C4-2B (cell line): ENCODE data around the gene CCDC110.

Experiments
- H3K27ac ChIP-seq: fragments of 450-650 bp; 2 replicates; pipeline ENCODE4 v1.5.1; 2017
- CTCF ChIP-seq: fragments of 450-650 bp; conservative IDR thresholded peaks from 2 replicates; pipeline ENCODE4 v1.5.1; 2017; ENCODE audit warnings: mild to moderate bottlenecking
- ZFX ChIP-seq: fragments of 450-650 bp; IDR thresholded peaks from 2 replicates; pipeline ENCODE4 v1.6.1; 2017

Gene CCDC110

GRCh38 chr4:185470501-185471195 lies 885 bp downstream of the CCDC110 start:
- peak overlapping the region; percentile 61 for H3K27ac ChIP-seq
- no peak for TF ChIP-seq ZFX
- TF ChIP-seq CTCF = no peak

GRCh38 chr4:185469580-185470154 lies 1.9 kb downstream of the CCDC110 start:
- no peak overlapping the region for H3K27ac ChIP-seq
- TF ChIP-seq CTCF (no peak), ZFX (no peak)

- TF ChIP-seq ZFX = no peak
- TF ChIP-seq CTCF = no peak
Measured at GRCh38 chr4:185468999-185469398, 2.5 kb downstream of the CCDC110 start.

GRCh38 chr4:185467991-185468390 lies 3.5 kb downstream of the CCDC110 start:
- TF ChIP-seq ZFX (no peak), CTCF (no peak)
- H3K27ac ChIP-seq = no peak overlapping the region

More at GRCh38 chr4:185468999-185469398, 2.5 kb downstream of the CCDC110 start:
- no peak overlapping the region for H3K27ac ChIP-seq

GRCh38 chr4:185467101-185467500 lies 4.4 kb downstream of the CCDC110 start:
- no peak overlapping the region for H3K27ac ChIP-seq
- TF ChIP-seq CTCF (no peak), ZFX (no peak)

- TF ChIP-seq ZFX = no peak
- no peak for TF ChIP-seq CTCF
Measured at GRCh38 chr4:185465707-185466106, 5.8 kb downstream of the CCDC110 start.

GRCh38 chr4:185464887-185465286 lies 6.6 kb downstream of the CCDC110 start:
- no peak for TF ChIP-seq ZFX
- no peak for TF ChIP-seq CTCF
- H3K27ac ChIP-seq = no peak overlapping the region

More at GRCh38 chr4:185465707-185466106, 5.8 kb downstream of the CCDC110 start:
- no peak overlapping the region for H3K27ac ChIP-seq
